DMS114 treated with DMSO at 0.1 percent for 48 hours (cell line): Measurements from ENCODE around the gene GET4.
"Not testable (repeated sequence)": the region's sequence is repeated elsewhere in the genome, so short reads cannot be mapped to it uniquely, and the experiment has no call there.

Experiments used
- DNase-seq: peaks from one replicate; lab custom pipeline; 2025; ENCODE audit not compliant: unreplicated experiment; lab: John Stamatoyannopoulos, UW

The GET4 gene

DNA sequence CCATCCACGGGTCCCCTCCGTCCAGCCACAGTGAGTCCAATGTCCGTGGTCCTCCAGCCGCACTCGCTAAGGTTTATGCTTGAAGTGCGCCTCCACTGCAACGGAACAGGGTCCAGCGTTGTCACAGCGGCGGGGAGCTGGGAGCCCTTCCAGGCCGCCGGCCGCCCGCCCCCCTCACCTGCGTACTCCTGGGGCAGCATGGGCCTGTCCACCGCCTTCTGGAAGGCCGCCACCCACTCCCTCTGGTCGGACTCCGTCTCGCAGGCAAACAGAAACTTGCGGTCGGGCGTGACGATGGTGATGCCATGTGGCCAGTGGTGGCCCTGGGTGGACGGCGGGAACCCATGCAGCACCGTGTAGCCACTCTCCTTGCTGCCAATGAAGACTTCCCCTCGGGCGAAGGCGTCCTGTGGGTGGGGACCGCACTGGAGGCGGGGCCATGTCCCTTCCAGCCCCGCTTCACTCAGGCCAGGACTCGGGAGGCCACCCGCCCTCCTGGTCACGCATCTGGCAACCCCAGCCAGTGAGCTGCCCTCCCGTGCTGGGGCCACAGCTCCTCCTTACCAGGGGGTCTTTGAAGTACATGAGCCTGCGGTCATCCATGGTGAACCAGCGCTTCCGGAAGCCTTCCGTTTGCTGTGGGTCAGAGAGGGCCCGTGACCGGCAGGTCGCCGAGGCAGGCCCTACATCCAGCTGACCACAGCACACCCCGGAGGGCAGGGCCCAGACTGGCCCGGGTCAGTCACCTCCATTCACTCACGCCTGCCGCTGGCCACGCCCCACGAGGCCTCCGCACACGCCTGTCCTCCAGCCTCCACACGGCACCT, 22.7 kb downstream of the GET4 start:
- no peak for DNase-seq

DNA sequence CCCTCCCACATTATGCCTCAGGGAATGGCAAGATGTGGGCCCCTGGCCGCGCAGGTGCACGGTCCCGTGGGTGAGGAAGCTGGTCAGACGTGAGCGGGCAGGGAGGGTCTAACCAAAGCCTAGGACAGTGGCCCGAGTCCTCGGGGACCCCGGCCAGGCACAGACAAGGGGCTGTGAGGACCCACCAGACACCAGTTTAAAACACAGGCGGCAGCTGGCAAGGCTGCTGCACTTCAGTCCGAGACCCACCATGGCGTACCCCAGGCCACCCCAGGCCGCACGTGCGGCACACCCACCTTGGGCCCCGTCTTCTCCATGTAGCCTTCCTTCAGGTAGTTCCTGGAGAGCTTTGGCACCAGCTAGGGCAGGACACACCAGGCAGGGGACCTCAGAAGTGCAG, 23.5 kb downstream of the GET4 start:
- no peak for DNase-seq

DNA sequence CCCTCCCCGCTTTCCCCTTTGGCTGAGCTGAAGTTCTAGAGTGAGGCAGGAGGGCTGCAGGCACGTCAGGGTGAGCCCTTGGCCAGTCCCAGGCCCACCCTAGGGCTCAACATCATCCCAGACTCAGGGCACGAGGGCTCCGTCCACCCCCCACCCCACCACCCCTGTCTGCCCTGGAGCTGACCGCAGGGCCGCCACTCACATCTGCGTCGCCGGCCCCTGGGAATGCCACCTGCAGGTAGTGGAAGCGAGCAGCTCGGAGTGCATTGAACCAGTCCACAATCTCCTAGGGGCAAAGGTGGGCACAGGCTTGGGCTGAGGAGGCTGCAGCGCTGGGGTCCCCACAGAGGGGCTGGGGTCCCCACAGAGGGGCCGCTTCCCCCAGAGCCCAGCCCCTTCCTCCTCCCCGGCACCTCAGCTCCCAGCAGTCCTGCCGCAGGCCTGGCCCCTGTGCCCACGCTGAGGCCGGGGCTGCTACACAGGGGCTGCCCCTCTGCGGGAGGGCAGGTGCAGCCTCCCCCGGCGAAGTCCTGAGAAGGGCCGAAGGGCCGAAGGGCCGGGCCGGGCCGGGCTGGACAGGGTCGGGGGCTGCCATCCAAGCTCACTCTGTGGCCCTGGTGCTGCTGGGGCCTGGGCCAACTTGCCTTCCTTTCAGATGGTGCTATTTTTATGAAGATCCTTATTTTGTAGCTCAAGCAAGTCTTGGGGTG, 24.1 kb downstream of the GET4 start:
- no peak for DNase-seq

DNA sequence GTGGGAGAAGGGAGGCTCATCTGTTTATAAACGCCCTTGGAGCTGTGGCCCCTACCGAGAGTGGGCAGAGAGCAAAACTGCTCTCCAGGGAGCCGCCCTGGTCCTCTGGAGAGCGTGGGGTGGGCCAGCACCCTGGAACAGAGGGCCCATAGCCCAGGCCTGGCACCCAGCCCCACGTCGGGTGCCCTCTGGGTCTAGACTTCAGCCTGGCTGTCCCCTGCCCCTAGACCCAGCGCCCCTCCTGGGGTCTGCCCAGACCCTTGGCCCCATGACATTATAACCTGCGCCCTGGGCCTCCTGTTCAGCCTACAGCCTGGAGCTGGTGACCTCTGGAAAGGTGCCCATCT, 24.7 kb downstream of the GET4 start:
- DNase-seq, result no peak

DNA sequence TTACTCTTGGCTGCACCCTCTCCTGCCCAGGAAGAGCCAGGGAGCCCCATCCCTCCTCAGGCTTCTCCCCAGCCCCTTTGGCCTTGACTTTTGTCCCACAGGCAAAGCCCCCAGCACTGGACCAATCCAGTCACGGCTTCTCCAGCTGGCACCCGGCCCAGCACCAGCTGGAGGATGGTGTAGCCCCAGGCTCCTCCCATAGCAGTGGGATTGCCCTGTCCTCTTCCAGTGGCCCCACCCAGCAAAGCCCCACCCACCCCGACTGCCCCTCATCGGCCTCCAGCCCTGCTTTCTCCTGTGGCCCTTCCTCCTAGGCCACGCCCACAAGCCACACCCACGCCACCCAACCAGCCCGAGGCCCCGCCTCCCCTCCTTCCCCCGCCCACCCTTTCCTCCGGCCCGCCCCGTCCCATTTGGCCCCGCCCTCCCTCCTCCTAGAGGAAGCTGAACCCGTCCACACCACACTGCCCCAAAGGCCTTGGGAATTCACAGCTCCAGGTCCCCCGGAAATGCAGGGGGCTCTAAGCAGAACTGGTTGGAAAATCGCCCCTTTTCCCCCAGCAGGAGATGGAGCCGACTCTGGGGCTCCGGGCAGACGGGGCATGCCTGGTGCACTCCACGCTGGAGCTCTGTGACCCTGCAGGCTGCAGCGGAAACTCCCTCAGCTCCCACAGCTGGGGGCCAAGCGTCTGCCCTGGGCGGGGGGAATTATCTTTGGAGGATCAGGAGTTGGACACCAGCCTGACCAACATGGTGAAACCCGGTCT, 25.2 kb downstream of the GET4 start:
- no peak for DNase-seq

DNA sequence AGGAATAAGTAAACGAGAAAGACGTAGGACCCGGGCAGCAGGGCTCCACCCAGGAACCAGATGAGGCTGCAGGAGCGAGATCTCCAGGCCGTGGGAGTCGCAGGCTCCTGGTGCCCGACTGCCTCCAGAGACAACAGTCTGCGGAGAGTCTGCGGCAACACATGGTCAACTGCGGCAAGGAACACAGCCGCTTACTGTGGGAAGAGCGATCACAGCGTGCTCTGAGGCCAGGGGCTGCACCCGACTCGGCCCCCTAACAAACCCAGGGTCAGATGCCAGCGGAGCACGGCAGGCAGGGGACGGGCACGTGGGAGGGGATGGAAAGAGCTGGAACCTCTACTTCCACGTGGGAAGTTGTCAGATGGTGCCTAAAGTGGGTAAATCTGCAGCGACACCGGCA, 26.6 kb downstream of the GET4 start:
- no peak for DNase-seq

DNA sequence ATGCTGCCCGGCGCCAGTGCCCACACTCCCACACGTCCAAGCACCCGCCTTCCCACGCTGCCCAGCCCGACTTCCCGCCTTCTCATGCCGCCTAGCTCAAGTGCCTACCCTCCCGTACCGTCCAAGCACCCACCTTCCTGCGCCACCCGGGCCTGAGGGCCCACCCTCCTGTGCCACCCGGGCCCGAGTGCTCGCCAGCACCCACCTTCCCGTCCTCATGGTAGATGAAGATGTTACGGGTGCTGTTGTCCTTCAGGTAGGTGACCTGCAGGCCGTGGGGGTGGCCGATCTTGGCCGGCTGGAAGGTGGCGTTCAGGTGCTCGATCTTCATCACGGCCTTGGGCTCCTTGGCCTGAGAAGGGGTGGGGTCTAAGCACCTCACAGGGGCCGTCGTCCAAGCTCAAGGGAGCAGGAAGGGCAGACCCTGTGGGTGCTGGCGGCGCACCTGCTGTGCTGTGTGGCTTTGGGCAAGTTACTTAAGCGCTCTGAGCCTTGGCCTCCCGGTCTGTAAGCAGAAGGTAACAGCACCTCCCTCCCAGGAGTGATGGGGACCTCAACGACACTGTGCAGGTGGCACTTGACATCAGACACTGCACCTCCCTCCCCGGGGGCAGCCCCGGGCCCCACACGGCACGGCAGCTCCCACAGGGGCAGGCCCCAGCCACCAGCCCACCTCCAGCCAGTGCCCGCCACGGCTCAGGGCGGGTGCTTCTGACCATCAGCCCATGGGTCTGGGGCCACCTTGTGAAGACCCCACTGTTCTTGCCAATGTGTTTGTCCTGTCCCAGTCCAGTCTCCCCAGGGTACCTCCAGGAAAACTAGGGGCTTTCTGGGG, 27.8 kb downstream of the GET4 start:
- DNase-seq, result no peak

DNA sequence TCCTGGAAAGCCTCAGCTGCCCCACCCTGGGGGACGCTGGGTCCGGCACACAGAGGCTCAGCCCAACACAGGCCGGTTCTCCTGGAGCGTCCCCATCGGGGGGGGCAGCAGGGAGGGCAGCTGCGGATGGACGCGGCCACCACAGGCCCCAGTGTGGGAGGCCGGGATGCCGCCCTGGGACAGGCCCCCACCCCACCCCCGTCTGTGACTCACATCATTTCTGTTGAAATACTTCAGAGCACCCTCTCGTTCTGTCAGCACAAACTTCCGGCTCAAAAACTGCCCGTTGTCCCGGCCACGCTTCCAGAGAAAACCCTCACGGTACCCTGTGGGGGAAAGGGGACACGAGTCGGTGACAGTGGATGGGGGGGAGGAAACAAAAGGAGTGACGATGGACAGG, 28.5 kb downstream of the GET4 start:
- DNase-seq, result no peak

DNA sequence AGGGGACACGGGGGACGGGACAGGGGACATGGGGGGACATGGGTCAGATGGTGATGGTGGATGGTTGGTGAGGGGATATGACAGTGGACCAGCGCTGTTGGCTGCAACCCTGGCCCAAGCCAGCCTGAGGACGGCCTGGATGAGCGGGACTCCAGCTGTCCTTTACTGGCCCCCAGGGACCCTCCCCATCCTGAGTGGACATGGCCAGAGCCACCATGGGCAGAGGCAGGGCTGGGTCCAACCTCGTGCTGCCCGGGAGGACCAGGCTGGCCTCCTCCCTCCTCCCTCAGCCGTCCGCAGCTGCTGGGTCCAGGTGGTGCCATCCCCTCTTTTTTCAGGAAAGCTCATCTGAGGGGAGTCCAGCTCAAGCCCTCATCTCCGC, 30.4 kb downstream of the GET4 start:
- no peak for DNase-seq

DNA sequence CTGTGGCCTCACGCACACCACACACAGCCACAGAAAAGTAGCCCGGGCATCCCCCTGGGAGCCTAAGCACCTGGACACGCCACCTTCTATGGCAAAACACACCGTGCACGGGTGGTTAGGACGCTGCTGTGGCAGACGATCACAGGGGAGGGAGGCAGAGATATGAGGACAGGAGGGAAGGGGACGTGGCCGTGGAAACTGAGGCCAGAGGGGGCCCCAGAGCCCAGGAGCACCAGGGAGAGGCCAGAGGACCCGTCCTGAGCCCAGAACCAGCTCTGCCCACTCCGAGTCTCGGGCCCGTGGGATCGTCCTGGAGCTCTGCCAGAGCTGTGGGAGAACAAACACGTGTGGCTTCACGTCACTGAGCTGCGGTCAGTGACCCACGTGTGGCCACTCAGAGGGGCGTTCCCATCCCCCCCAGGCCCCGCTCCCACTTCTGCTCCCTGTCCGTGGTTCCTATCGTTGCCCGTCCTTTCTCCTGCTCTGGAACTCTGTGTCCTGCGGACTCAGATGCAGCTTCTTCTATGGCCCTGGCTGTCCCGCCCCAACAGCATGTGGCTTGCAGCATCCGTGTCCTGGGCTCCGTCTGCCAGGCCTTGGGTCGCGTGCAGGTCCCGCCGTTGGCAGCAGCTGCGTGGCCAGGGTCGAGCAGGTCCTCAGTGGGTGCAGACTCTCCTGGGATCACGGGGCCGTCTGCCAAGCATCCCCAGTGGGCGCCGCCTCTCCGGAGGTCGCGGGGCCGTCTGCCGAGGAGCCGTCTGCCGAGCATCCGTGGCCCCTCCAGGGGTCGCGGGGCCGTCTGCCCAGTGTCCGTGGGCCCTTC, 31.0 kb downstream of the GET4 start:
- DNase-seq, result no peak

DNA sequence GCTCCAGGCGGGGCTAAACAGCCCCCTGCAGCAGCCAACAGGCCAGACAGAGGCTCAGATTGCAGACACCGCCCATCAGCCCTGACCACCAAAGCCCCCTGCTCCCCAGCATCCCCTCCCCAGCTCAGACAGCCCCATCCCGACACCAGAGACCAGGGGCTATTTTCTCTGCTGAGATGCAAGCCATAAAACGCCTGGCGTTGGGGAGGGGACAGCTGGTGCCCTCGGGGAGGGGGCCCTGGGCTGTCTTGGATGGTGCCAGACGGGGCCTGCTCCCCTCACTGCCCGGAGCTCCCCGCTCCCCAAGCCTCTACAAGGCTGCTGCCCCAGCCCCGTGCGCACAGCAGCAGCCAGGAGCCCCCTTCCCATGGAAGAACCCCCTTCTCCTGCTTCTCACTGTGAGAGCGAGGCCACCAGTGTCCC, 31.8 kb downstream of the GET4 start:
- no peak for DNase-seq

DNA sequence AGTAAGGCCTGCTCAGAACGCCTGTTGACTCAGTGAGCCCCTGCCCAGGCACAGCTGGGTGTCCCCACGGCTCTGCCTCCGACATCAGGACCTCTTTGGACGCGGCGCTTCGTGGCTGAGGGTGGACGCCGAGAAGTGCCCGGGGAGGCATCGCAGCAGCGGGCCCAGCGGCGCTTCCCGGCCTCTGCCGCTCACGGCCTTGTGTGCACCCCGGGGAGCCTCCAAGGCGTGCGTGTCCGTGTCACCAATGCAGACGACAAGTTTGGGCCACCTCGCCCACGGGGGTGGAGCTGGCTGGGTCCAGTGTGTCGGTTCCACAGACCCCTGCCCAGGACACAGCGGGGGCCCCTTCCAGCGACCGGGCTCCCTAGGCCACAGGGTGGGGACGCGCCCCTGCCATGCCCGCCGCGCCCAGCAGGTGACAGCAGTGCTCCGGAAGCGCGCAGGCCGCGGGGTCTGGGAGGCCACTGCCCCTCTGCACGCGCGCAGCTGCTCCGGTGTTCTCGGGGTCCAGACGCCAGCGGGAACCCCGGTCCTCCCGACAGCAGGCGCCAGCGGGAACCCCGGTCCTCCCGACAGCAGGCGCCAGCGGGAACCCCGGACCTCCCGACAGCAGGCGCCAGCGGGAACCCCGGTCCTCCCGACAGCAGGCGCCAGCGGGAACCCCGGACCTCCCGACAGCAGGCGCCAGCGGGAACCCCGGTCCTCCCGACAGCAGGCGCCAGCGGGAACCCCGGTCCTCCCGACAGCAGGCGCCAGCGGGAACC, 32.4 kb downstream of the GET4 start:
- DNase-seq, result not testable (repeated sequence)

DNA sequence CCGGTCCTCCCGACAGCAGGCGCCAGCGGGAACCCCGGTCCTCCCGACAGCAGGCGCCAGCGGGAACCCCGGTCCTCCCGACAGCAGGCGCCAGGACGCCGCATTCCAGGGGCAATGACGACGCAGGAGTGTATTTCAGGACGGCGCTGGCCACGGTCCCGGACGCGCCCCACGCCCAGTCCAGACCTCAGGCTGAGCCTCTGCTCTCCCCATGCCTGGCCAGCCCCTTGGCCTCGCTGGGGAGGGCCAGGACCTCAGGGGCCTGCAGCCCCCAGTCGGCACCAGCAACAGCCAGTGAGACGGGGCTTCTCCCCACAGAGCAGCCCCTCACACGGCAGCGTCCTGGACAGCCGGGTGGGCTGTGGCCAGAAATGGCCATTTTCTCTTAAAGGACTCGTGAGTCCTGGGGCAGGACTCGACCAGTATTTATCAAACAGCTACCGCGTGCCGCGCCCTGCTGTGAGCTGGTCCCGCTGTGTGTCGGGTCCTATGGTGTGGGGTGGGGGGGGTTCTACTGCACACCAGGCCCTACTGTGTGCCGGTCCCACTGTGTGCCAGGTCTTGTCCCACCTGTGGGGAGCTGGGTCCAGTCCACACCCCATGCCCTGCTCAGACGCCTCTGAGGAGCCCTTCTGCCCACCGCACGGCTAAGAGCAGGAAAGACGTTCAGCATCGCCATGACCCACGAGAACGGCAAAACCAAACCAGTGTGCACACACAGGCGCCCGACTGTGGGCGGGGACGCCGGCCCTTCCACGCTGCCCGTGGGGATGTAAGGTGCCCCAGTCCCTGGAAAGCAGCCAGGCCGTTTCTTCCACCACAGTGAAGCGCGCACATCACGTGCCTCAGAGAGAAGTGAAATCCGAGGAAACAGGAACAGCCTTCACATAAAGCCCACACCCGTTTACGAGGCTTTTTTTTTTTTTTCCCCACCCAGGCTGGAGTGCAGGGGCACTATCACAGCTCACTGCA, 33.3 kb downstream of the GET4 start:
- no peak for DNase-seq

DNA sequence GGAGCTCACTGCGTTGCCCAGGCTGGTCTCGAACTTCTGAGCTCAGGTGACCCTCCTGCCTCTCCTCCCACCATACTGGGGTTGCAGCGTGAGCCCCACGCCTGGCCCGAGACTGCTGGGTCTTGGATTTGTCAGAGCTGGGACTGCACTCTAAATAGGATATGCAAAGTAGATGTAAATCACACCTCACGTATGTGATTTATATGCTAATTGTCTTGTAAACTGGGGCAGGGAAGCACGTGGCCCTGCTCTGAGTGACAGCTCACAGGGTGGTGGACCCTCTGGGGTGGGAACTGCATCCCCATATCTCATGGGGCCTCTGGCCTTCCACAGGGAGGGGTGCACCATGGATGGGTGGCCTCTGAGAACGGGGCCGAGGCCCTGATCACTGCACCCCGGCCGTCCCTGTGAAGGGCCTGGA, 34.1 kb downstream of the GET4 start:
- no peak for DNase-seq

DNA sequence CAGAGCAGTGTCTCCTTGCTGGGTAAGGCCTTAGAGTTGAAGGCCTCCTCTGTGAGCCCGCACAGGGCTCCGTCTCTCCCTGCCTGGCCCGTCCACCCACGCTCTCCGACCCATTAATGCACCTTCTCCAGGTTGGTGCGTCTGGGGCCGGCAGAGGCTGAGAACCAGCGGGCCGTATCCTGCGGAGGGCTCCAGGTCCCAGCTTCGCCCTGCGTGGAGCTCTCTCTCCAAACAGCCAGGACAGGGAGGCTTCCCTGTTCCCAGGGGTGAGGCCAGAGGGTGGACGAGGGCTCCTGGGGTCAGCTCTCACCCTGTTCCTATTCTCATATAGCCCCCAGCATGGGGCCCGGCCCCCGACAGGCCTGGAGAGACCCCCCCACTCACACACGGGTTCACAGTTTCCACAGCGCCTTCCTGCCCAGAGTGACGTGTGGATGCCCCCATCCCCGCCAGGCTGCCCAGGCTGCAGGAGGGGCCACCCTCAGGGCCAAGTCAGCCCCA, 34.6 kb downstream of the GET4 start:
- DNase-seq, result no peak

DNA sequence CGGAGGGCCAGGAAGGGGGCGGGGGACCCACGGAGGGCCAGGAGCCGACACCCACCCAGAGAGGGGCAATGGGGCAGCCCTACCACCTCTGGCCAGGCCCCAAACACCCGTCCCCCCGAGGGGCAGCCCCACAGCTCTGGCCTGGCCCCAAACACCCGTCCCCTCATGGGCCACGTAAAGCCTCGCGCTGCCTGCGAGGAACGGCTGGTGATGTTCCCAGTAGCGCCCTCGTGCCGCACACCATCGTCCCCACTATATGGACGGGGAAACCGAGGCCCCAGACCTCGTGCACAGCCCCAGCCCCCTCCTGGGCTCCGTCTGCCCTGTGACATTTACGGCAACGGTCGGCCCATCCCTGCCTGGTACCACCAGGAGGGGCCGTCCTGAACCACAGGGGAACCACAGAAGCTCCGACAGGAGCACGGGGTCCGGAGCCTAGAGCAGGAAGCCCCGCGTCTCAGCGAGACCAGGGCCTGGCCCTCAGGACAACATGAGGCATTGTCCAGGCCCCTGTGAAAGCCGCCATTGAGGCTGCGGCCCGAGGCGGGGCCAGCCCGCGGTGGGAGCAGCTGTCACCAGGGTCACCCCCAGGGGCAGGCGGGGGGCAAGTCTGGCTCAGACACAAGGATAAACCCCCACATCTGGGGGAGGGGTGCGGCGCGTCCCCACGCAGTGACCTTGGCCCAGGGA, 35.6 kb downstream of the GET4 start:
- no peak for DNase-seq

DNA sequence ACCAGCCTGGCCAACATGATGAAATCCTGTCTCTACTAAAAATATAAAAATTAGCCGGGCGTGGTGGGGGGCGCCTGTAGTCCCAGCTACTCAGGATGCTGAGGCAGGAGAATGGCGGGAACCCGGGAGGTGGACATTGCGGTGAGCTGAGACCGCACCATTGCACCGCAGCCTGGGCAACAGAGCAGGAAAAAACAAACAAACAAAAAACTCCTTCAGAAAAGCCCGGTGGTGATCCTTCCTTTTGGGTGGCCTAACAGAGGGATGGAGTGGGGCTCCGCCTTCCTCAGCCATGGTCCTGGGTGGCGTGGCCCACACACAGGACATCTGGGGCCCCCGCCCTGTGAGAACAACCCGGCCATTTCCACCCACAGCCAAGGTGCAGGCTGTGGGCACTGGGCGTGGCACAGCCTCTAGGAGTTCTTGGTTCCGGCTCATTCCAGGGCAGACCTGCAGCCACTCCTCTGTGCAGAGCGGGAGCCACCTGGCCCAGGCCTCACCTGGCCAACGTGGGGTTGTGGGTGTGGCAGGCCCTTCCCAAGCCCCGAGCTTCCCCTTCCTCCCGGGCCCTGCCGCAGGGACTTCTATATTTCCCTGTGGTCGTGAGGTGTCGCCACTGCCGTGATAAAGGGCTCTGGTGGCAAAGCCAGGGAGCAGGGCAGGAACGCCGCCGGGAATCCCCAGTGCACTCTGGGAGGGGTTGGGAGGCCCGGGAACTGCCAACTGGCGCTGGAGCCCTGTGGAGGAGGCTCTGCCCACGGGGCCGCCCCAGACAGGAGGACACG, 37.6 kb downstream of the GET4 start:
- no peak for DNase-seq
